Suprapubic skin (tissue), 4 donors: ENCODE measurements around the gene HAPLN3. TPM values are rescaled to one million over a fixed set of nuclear protein-coding genes. Genes with fewer than 3 reads are reported as not detected.

ENCODE experiments used
- DNase-seq, 2 donors: peaks; one replicate each; pipeline ENCODE4 v3.0.0-alpha.2; 2019; ENCODE audit warnings: low spot score in 2 of 2
- H3K27ac ChIP-seq: fragments of 200-600 bp; sonication (generic); one replicate; pipeline ENCODE4 v1.5.1; 2019
- H3K27me3 ChIP-seq: fragments of 200-600 bp; sonication (generic); one replicate; pipeline ENCODE4 v1.5.1; 2019
- H3K36me3 ChIP-seq: fragments of 200-600 bp; sonication (generic); one replicate; pipeline ENCODE4 v1.5.1; 2019
- H3K4me1 ChIP-seq: fragments of 200-600 bp; sonication (generic); one replicate; pipeline ENCODE4 v1.5.1; 2019
- H3K4me3 ChIP-seq: fragments of 200-600 bp; sonication (generic); one replicate; pipeline ENCODE4 v1.5.1; 2019; ENCODE audit warnings: mild to moderate bottlenecking
- H3K9me3 ChIP-seq: fragments of 200-600 bp; sonication (generic); one replicate; pipeline ENCODE4 v1.5.1; 2019
- CTCF ChIP-seq, 2 donors: fragments of 200-600 bp in 1 of 2; fragments of 450-650 bp in 1 of 2; sonication (generic) in 1 of 2; IDR thresholded peaks; one replicate each; pipeline ENCODE4 v1.5.1; 2016 to 2019; ENCODE audit warnings: antibody characterized with exemption in 2 of 2, mild to moderate bottlenecking in 1 of 2, moderate library complexity in 1 of 2
- EP300 ChIP-seq: sonication (generic); formaldehyde crosslinking; IDR thresholded peaks from one replicate; pipeline ENCODE4 v1.6.1; 2017; ENCODE audit warnings: antibody characterized with exemption
- POLR2A ChIP-seq, 2 donors: fragments of 450-650 bp; IDR thresholded peaks; one replicate each; pipeline ENCODE4 v1.6.1; 2017; ENCODE audit warnings: antibody characterized with exemption in 2 of 2, mild to moderate bottlenecking in 2 of 2, moderate library complexity in 2 of 2
- POLR2AphosphoS5 ChIP-seq, 3 donors: sonication (generic); formaldehyde crosslinking; IDR thresholded peaks; one replicate each; pipeline ENCODE4 v1.6.1; 2017; ENCODE audit warnings: antibody characterized with exemption in 3 of 3
- WGBS: methylation state at CpG from one replicate; pipeline ENCODE4 v1.1.5; 2018; 5-methylcytosine and 5-hydroxymethylcytosine counted together
- total RNA-seq, 4 donors: library from RNA; depleted of rRNA; stranded (reverse); fragments of >200 nt; gene quantifications; one replicate each; pipeline ENCODE4 v1.1.0, GENCODE V29; 2016

HAPLN3 gene
- total RNA-seq, 4 donors from 2014 or later = 4.8 to 14.6 (median 8.9) TPM

GRCh38 chr15:88912500-88912921 is 17.2 kb upstream of the HAPLN3 start:
- TF ChIP-seq POLR2AphosphoS5 (IDR thresholded peaks at IDR 0.05) = no peak
- no peak for TF ChIP-seq POLR2A (IDR thresholded peaks at IDR 0.05)
- no peak for TF ChIP-seq EP300
- TF ChIP-seq CTCF (IDR thresholded peaks at IDR 0.05) = no peak
- Histone ChIP-seq H3K27me3 (no peaks in the 10 kb centered on the region), H3K36me3 (peaks cover 24% of the 10 kb centered on the region), H3K27ac (peak overlapping the region; percentile 91), H3K9me3 (no peaks in the 10 kb centered on the region), H3K4me1 (peaks cover 51% of the 10 kb centered on the region), H3K4me3 (peak overlapping the region; percentile 88)
- 0% methylated on average over 8 of the region's 20 CpGs for whole genome bisulfite sequencing
- no peak for DNase-seq

GRCh38 chr15:88911766-88912118 is 16.4 kb upstream of the HAPLN3 start:
- Histone ChIP-seq H3K4me3 (peak overlapping the region; percentile 88), H3K27me3 (no peaks in the 10 kb centered on the region), H3K4me1 (peaks cover 55% of the 10 kb centered on the region), H3K9me3 (no peaks in the 10 kb centered on the region), H3K27ac (peak overlapping the region; percentile 91), H3K36me3 (peaks cover 31% of the 10 kb centered on the region)
- DNase-seq = no peak
- TF ChIP-seq EP300 = no peak
- WGBS = 33% methylated on average over 5 of the region's 5 CpGs

- DNase-seq = no peak
- Histone ChIP-seq H3K27me3 (no peaks in the 10 kb centered on the region), H3K9me3 (no peaks in the 10 kb centered on the region), H3K36me3 (peaks cover 45% of the 10 kb centered on the region), H3K4me1 (peaks cover 63% of the 10 kb centered on the region), H3K4me3 (peak overlapping the region; percentile 88), H3K27ac (peak overlapping the region; percentile 41)
- peak in 2 of 3 donors; percentile 42 to 46 for TF ChIP-seq POLR2AphosphoS5 (IDR thresholded peaks at IDR 0.05)
- TF ChIP-seq EP300 = no peak
- WGBS = 67% methylated on average over 9 of the region's 12 CpGs
These were observed 14.8 kb upstream of the HAPLN3 start for GRCh38 chr15:88909956-88910831.

GRCh38 chr15:88908697-88909621 is 13.6 kb upstream of the HAPLN3 start:
- H3K27ac ChIP-seq = no peak overlapping the region
- no peaks in the 10 kb centered on the region for H3K9me3 ChIP-seq
- H3K36me3 ChIP-seq = peaks cover 45% of the 10 kb centered on the region
- DNase-seq = no peak
- peaks cover 68% of the 10 kb centered on the region for H3K4me1 ChIP-seq
- H3K4me3 ChIP-seq = peak overlapping the region; percentile 88
- TF ChIP-seq POLR2A (IDR thresholded peaks at IDR 0.05) (no peak), CTCF (IDR thresholded peaks at IDR 0.05) (no peak), POLR2AphosphoS5 (IDR thresholded peaks at IDR 0.05) (no peak)
- WGBS = 93% methylated on average over 8 of the region's 16 CpGs
- no peaks in the 10 kb centered on the region for H3K27me3 ChIP-seq

GRCh38 chr15:88908123-88908522 is 12.8 kb upstream of the HAPLN3 start:
- H3K4me1 ChIP-seq = peaks cover 67% of the 10 kb centered on the region
- no peak for DNase-seq
- TF ChIP-seq POLR2A (IDR thresholded peaks at IDR 0.05) (no peak), EP300 (no peak), POLR2AphosphoS5 (IDR thresholded peaks at IDR 0.05) (no peak), CTCF (IDR thresholded peaks at IDR 0.05) (no peak)
- peaks cover 53% of the 10 kb centered on the region for H3K36me3 ChIP-seq
- WGBS = 94% methylated on average over 10 of the region's 12 CpGs
- H3K27me3 ChIP-seq = no peaks in the 10 kb centered on the region
- H3K9me3 ChIP-seq = no peaks in the 10 kb centered on the region
- H3K4me3 ChIP-seq = no peak overlapping the region
- no peak overlapping the region for H3K27ac ChIP-seq

- no peaks in the 10 kb centered on the region for H3K27me3 ChIP-seq
- no peaks in the 10 kb centered on the region for H3K9me3 ChIP-seq
- no peak overlapping the region for H3K4me3 ChIP-seq
- DNase-seq = no peak
- H3K27ac ChIP-seq = no peak overlapping the region
- WGBS = 97% methylated on average over 4 of the region's 14 CpGs
- H3K36me3 ChIP-seq = peaks cover 62% of the 10 kb centered on the region
- peaks cover 61% of the 10 kb centered on the region for H3K4me1 ChIP-seq
- TF ChIP-seq EP300 = no peak
- no peak for TF ChIP-seq POLR2AphosphoS5 (IDR thresholded peaks at IDR 0.05)
These were observed 11.8 kb upstream of the HAPLN3 start for GRCh38 chr15:88907111-88907510.
